ENCODE measurements around the gene PANX1. TPM values are rescaled to one million over a fixed set of nuclear protein-coding genes. Genes with fewer than 3 reads are reported as not detected.
A peak's percentile ranks its signal among the peaks of the same experiment; 100 is the strongest.

Gene PANX1
- total RNA-seq, 1 donor from 2014 or later = 60.3 TPM

DNA sequence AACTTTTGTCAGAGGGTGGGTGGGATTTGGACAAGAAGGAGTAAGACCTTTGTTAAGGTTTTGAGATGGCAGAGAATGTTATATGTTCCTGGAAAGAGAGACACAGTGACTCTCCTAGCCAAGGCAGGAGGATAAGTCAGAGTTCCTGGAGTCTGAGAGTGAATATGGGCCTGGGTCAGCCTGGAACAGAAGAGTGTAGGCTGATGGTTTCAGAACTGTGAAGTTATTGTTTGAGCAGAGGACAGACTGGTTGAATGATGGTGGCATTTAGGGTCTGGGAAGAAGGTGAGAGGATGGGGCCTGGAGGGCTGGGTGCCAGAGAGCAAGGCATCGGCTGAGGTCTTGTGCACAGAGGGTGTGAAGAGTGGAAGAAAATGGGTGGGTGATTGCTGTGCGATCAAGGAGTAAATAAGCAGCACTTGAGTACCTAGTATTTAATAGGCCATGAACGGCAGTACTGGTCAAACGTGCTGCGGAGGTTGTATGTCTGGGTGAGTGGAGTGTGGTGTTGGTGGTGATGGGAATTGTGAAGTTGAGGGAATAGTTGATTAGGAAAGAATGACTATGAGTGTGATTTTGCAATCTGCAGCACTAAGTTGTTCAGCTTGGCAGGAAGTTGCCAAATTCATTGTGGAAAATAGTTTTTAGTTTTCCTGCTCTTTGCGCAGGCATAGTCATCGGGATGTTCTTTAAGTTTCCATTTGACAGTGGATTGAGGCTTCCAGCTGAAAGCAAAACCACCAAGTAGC lies 1.8 kb downstream of the PANX1 start:
- FAIRE-seq = peak; percentile 28
- peak overlapping the region; percentile 69 for H3K4me3 ChIP-seq (ENCODE audit: low read depth, low read length)
- no peak for TF ChIP-seq CTCF (IDR thresholded peaks at IDR 0.05; ENCODE audit: insufficient read depth, low read length, severe bottlenecking)

DNA sequence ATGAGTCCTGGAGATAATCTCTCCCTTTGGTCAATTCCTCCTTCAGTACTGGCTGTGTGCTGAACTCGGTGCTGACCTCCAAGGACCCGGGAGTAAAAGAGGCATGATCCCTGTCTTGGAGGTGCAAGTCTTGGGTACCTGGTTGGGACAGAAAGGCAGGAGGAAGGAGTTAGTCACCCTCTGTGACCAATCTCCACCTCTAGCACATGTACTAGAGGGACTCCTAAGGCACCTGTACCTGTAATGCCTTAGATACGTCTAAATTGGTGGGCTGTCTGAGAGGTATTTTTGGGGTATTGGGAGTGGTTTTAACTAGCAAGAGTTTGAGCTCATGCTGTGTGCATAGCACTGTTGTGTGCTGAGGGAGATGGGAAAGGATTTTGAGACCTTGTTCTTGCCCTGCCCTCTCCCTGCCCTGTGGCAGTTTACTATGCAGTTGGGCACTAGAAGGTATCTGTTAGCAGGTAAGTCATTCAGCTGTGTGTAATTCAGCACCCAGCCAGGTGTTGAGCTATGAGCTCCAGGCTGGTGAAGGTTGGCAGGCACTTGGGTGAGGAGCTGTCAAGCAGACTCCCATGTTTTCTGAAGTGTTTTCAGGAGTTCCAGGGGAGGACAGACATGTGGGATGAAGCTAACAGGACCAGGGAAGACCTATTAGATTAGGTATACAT lies 2.5 kb downstream of the PANX1 start:
- DNase-seq (ENCODE audit: low read depth) = peak; percentile 63
- Histone ChIP-seq H3K27me3 (ENCODE audit: control insufficient read depth, insufficient read depth, low read length) (no peaks in the 10 kb centered on the region), H3K4me3 (ENCODE audit: low read depth, low read length) (peak overlapping the region; percentile 3), H3K36me3 (ENCODE audit: control insufficient read depth, insufficient read depth, low read length) (no peaks in the 10 kb centered on the region)
- no peak for TF ChIP-seq CTCF (IDR thresholded peaks at IDR 0.05; ENCODE audit: insufficient read depth, low read length, severe bottlenecking)
- no peak for FAIRE-seq

More for the DNA sequence above, 1.8 kb downstream of the PANX1 start:
- peak; percentile 95 for DNase-seq (ENCODE audit: low read depth)
- H3K27me3 ChIP-seq (ENCODE audit: control insufficient read depth, insufficient read depth, low read length) = no peaks in the 10 kb centered on the region
- no peaks in the 10 kb centered on the region for H3K36me3 ChIP-seq (ENCODE audit: control insufficient read depth, insufficient read depth, low read length)

GRCh38 chr11:94131718-94132115 lies 3.1 kb downstream of the PANX1 start:
- Histone ChIP-seq H3K4me3 (ENCODE audit: low read depth, low read length) (no peak overlapping the region), H3K27me3 (ENCODE audit: control insufficient read depth, insufficient read depth, low read length) (no peaks in the 10 kb centered on the region), H3K36me3 (ENCODE audit: control insufficient read depth, insufficient read depth, low read length) (no peaks in the 10 kb centered on the region)
- TF ChIP-seq CTCF (IDR thresholded peaks at IDR 0.05; ENCODE audit: insufficient read depth, low read length, severe bottlenecking) = no peak
- DNase-seq (ENCODE audit: low read depth) = no peak
- FAIRE-seq = no peak

DNA sequence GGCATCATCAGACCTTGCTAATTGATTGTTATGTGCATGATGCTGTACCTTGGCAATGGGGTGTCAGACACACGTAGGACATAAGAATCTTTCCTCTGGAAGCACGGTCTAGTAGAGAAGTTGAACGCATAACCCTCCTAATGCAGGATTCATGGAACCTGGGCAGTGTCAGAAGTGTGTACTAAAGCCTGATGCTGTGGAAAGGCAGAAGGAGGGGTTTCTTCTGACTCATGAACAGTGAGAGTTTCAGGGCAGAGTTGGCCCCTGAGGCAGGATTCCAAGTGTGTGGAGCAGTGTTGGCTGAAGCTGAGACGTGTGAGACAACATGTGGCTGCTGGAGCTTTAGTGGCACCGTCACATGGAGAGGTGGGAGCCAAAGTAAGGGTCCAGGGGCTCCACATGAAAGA lies 3.5 kb downstream of the PANX1 start:
- Histone ChIP-seq H3K36me3 (ENCODE audit: control insufficient read depth, insufficient read depth, low read length) (no peaks in the 10 kb centered on the region), H3K4me3 (ENCODE audit: low read depth, low read length) (no peak overlapping the region), H3K27me3 (ENCODE audit: control insufficient read depth, insufficient read depth, low read length) (no peaks in the 10 kb centered on the region)
- DNase-seq (ENCODE audit: low read depth) = peak; percentile 96
- FAIRE-seq = no peak
- no peak for TF ChIP-seq CTCF (IDR thresholded peaks at IDR 0.05; ENCODE audit: insufficient read depth, low read length, severe bottlenecking)

- FAIRE-seq (no peak), DNase-seq (ENCODE audit: low read depth) (no peak)
- no peaks in the 10 kb centered on the region for H3K36me3 ChIP-seq (ENCODE audit: control insufficient read depth, insufficient read depth, low read length)
- no peaks in the 10 kb centered on the region for H3K27me3 ChIP-seq (ENCODE audit: control insufficient read depth, insufficient read depth, low read length)
- no peak overlapping the region for H3K4me3 ChIP-seq (ENCODE audit: low read depth, low read length)
- TF ChIP-seq CTCF (IDR thresholded peaks at IDR 0.05; ENCODE audit: insufficient read depth, low read length, severe bottlenecking) = no peak
Observed at GRCh38 chr11:94132823-94133408, 4.3 kb downstream of the PANX1 start.
